Neural cell (in vitro differentiated cells): ENCODE measurements around the gene ANKS1B. TPM values are rescaled to one million over a fixed set of nuclear protein-coding genes. Genes with fewer than 3 reads are reported as not detected.

Experiments
- H2AFZ ChIP-seq: fragments of 200-600, 300-800 bp; sonication (generic), shearing (Covaris generic); 2 replicates; pipeline ENCODE4 v1.6.0; 2014; ENCODE audit warnings: low read depth, mild to moderate bottlenecking, antibody characterized with exemption, low read length, moderate library complexity
- H3F3A ChIP-seq: fragments of 200-600 bp; shearing (Covaris generic); 2 replicates; pipeline ENCODE4 v1.6.1; 2016; ENCODE audit warnings: mild to moderate bottlenecking, moderate library complexity, mixed read lengths, antibody characterized with exemption, low read length; ENCODE audit not compliant: insufficient read depth, poor library complexity, severe bottlenecking
- H3K27ac ChIP-seq: fragments of 200-600, 300-800 bp; sonication (generic), shearing (Covaris generic); 2 replicates; pipeline ENCODE4 v1.5.1; 2014; ENCODE audit warnings: mild to moderate bottlenecking, low read length, moderate library complexity
- H3K27me3 ChIP-seq: fragments of 300-800, 200-600 bp; sonication (generic), shearing (Covaris generic); 2 replicates; pipeline ENCODE4 v1.6.0; 2014; ENCODE audit warnings: mild to moderate bottlenecking, low read depth, low read length, moderate library complexity; ENCODE audit not compliant: insufficient read depth
- H3K36me3 ChIP-seq: fragments of 300-800, 200-600 bp; sonication (generic), shearing (Covaris generic); 2 replicates; pipeline ENCODE4 v1.5.1; 2014; ENCODE audit warnings: mild to moderate bottlenecking, antibody characterized with exemption, low read length, moderate library complexity; ENCODE audit not compliant: insufficient read depth
- H3K4me2 ChIP-seq: fragments of 300-800, 200-600 bp; sonication (generic), shearing (Covaris generic); 2 replicates; pipeline ENCODE4 v1.6.0; 2014; ENCODE audit warnings: mild to moderate bottlenecking, low read length
- H3K4me3 ChIP-seq: fragments of 300-800, 200-600 bp; sonication (generic), shearing (Covaris generic); 2 replicates; pipeline ENCODE4 v1.5.1; 2014; ENCODE audit warnings: mild to moderate bottlenecking, low read length, moderate library complexity
- H3K79me2 ChIP-seq: fragments of 200-600 bp; shearing (Covaris generic); replicated peaks from 2 replicates; pipeline ENCODE4 v1.6.0; 2014; ENCODE audit warnings: mild to moderate bottlenecking, low read length, moderate library complexity; ENCODE audit not compliant: insufficient read depth
- H3K9ac ChIP-seq: fragments of 300-800, 200-600 bp; sonication (generic), shearing (Covaris generic); 2 replicates; pipeline ENCODE4 v1.6.1; 2016; ENCODE audit warnings: mild to moderate bottlenecking, low read length, mixed read lengths
- H3K9me2 ChIP-seq: fragments of 200-600 bp; shearing (Covaris generic); 2 replicates; pipeline ENCODE4 v1.6.1; 2016; ENCODE audit warnings: mild to moderate bottlenecking, low read length, mixed read lengths; ENCODE audit not compliant: insufficient read depth
- H3K9me3 ChIP-seq: fragments of 200-600, 300-800 bp; sonication (generic), shearing (Covaris generic); 2 replicates; pipeline ENCODE4 v1.6.1; 2016; ENCODE audit warnings: mild to moderate bottlenecking, mixed run types, low read length, moderate library complexity, mixed read lengths
- H4K20me1 ChIP-seq: fragments of 200-600 bp; shearing (Covaris generic); 2 replicates; pipeline ENCODE4 v1.6.1; 2016; ENCODE audit warnings: mild to moderate bottlenecking, mixed run types; ENCODE audit not compliant: insufficient read depth
- EP300 ChIP-seq: fragments of 450-650 bp; conservative IDR thresholded peaks from 2 replicates; pipeline ENCODE4 v1.6.1; 2014; ENCODE audit warnings: antibody characterized with exemption, mild to moderate bottlenecking, moderate library complexity; ENCODE audit not compliant: poor library complexity, severe bottlenecking
- MXI1 ChIP-seq: fragments of 450-650 bp; conservative IDR thresholded peaks from 2 replicates; pipeline ENCODE4 v1.6.1; 2014; ENCODE audit warnings: antibody characterized with exemption, mild to moderate bottlenecking; ENCODE audit not compliant: poor library complexity, severe bottlenecking
- POLR2AphosphoS5 ChIP-seq: IDR thresholded peaks from 2 replicates; pipeline ENCODE4 v1.6.1; 2012
- RAD21 ChIP-seq: fragments of 450-650 bp; conservative IDR thresholded peaks from 2 replicates; pipeline ENCODE4 v1.6.1; 2014; ENCODE audit warnings: antibody characterized with exemption, mild to moderate bottlenecking, moderate library complexity
- SMC3 ChIP-seq: fragments of 450-650 bp; conservative IDR thresholded peaks from 2 replicates; pipeline ENCODE4 v1.6.1; 2014; ENCODE audit warnings: antibody characterized with exemption, mild to moderate bottlenecking, moderate library complexity; ENCODE audit not compliant: poor library complexity
- TAF1 ChIP-seq: IDR thresholded peaks from 2 replicates; pipeline ENCODE4 v1.6.1; 2012; ENCODE audit warnings: low read depth
- polyA plus RNA-seq: library from polyadenylated mRNA; depleted of rRNA; stranded (reverse); fragments of >200 nt; gene quantifications from 2 replicates; pipeline ENCODE4 v1.2.3, GENCODE V29; 2014
- TF ChIP-seq, protein P1 (sequence below): IDR thresholded peaks from 2 replicates; pipeline ENCODE4 v1.6.1; 2012; ENCODE audit warnings: borderline replicate concordance
- TF ChIP-seq, protein P2 (sequence below): fragments of 450-650 bp; IDR thresholded peaks from 2 replicates; pipeline ENCODE4 v1.5.1; 2014; ENCODE audit warnings: antibody characterized with exemption, mild to moderate bottlenecking, moderate library complexity; ENCODE audit not compliant: poor library complexity, severe bottlenecking

Gene ANKS1B
- polyA plus RNA-seq, 1 donor from 2014 or later: 65.6 TPM

DNA sequence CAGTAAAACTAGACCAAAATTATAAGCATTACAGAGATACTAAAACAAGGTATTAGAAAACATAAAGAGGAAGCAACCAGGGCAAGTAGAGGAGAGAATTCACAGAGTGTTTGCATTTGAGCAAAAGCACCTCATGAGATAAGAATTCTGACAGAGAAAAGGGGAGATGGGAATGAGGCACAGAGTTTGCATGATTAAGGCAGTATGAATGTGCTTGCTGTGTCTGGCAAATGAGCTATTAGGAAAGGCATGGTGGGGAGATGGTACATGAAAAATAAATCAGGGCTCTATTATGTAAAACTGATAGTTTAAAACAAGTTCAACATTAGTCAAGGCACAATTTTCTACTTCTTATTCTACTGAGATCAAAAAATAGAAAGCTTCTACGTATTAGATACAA lies 314.1 kb downstream of the ANKS1B start:
- Histone ChIP-seq H3K27ac (no peak overlapping the region), H3F3A (no peaks in the 10 kb centered on the region), H3K4me2 (no peak overlapping the region), H3K9ac (no peak overlapping the region), H3K36me3 (no peaks in the 10 kb centered on the region), H3K27me3 (no peaks in the 10 kb centered on the region), H2AFZ (no peak overlapping the region), H3K4me3 (no peak overlapping the region), H3K79me2 (no peaks in the 10 kb centered on the region), H3K9me3 (no peaks in the 10 kb centered on the region), H3K9me2 (no peaks in the 10 kb centered on the region), H4K20me1 (no peaks in the 10 kb centered on the region)
- TF ChIP-seq SMC3 (no peak), POLR2AphosphoS5 (no peak), EP300 (no peak), TAF1 (no peak), RAD21 (no peak), MXI1 (no peak)
- TF ChIP-seq, protein P1, sequence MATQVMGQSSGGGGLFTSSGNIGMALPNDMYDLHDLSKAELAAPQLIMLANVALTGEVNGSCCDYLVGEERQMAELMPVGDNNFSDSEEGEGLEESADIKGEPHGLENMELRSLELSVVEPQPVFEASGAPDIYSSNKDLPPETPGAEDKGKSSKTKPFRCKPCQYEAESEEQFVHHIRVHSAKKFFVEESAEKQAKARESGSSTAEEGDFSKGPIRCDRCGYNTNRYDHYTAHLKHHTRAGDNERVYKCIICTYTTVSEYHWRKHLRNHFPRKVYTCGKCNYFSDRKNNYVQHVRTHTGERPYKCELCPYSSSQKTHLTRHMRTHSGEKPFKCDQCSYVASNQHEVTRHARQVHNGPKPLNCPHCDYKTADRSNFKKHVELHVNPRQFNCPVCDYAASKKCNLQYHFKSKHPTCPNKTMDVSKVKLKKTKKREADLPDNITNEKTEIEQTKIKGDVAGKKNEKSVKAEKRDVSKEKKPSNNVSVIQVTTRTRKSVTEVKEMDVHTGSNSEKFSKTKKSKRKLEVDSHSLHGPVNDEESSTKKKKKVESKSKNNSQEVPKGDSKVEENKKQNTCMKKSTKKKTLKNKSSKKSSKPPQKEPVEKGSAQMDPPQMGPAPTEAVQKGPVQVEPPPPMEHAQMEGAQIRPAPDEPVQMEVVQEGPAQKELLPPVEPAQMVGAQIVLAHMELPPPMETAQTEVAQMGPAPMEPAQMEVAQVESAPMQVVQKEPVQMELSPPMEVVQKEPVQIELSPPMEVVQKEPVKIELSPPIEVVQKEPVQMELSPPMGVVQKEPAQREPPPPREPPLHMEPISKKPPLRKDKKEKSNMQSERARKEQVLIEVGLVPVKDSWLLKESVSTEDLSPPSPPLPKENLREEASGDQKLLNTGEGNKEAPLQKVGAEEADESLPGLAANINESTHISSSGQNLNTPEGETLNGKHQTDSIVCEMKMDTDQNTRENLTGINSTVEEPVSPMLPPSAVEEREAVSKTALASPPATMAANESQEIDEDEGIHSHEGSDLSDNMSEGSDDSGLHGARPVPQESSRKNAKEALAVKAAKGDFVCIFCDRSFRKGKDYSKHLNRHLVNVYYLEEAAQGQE: no peak
- TF ChIP-seq, protein P2, sequence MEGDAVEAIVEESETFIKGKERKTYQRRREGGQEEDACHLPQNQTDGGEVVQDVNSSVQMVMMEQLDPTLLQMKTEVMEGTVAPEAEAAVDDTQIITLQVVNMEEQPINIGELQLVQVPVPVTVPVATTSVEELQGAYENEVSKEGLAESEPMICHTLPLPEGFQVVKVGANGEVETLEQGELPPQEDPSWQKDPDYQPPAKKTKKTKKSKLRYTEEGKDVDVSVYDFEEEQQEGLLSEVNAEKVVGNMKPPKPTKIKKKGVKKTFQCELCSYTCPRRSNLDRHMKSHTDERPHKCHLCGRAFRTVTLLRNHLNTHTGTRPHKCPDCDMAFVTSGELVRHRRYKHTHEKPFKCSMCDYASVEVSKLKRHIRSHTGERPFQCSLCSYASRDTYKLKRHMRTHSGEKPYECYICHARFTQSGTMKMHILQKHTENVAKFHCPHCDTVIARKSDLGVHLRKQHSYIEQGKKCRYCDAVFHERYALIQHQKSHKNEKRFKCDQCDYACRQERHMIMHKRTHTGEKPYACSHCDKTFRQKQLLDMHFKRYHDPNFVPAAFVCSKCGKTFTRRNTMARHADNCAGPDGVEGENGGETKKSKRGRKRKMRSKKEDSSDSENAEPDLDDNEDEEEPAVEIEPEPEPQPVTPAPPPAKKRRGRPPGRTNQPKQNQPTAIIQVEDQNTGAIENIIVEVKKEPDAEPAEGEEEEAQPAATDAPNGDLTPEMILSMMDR: no peak

DNA sequence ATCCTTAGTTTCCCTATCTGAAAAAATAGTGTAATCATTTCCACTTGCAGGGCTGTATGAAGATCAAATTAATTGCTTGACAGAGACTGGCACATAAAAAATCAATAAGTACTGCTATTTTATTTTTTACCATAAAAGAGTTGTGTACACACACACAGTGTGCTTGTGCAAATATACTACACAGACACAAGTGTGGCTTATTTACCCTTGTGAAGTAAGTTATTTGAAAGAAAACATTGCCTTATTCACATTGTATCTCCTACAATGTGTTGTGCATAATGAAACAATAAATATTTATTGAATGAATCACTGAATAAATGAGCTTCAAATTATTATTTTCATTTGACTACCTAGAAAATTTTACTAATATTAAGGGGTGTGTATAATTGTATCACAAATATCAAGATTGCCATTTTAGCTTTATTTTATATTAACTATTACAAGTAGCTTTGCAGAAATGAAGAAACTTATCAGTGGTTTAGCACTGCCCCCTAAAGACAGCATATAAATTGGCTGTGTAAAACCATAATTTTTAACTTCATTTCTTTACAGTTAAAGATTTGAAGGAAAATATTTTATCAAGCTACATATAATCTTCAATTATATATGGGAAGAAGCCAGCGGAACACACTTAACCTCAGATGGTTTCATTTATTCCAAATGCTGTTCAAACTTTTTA lies 325.9 kb downstream of the ANKS1B start:
- TF ChIP-seq RAD21 (peak; percentile 86), EP300 (no peak), MXI1 (no peak), SMC3 (peak; percentile 82), TAF1 (no peak), POLR2AphosphoS5 (no peak)
- TF ChIP-seq, protein P2: peak; percentile 79
- Histone ChIP-seq H3K27me3 (no peaks in the 10 kb centered on the region), H4K20me1 (no peaks in the 10 kb centered on the region), H3K79me2 (no peaks in the 10 kb centered on the region), H3K4me3 (no peak overlapping the region), H3K36me3 (no peaks in the 10 kb centered on the region), H3K9me3 (no peaks in the 10 kb centered on the region), H3K27ac (peak overlapping the region; percentile 59), H3F3A (no peaks in the 10 kb centered on the region), H3K9ac (no peak overlapping the region), H3K9me2 (no peaks in the 10 kb centered on the region), H2AFZ (no peak overlapping the region), H3K4me2 (no peak overlapping the region)
